ENCODE data around the gene COMMD10.
A peak's percentile ranks its signal among the peaks of the same experiment; 100 is the strongest.
"Not testable (repeated sequence)": the region's sequence is repeated elsewhere in the genome, so short reads cannot be mapped to it uniquely, and the experiment has no call there.

The COMMD10 gene

DNA sequence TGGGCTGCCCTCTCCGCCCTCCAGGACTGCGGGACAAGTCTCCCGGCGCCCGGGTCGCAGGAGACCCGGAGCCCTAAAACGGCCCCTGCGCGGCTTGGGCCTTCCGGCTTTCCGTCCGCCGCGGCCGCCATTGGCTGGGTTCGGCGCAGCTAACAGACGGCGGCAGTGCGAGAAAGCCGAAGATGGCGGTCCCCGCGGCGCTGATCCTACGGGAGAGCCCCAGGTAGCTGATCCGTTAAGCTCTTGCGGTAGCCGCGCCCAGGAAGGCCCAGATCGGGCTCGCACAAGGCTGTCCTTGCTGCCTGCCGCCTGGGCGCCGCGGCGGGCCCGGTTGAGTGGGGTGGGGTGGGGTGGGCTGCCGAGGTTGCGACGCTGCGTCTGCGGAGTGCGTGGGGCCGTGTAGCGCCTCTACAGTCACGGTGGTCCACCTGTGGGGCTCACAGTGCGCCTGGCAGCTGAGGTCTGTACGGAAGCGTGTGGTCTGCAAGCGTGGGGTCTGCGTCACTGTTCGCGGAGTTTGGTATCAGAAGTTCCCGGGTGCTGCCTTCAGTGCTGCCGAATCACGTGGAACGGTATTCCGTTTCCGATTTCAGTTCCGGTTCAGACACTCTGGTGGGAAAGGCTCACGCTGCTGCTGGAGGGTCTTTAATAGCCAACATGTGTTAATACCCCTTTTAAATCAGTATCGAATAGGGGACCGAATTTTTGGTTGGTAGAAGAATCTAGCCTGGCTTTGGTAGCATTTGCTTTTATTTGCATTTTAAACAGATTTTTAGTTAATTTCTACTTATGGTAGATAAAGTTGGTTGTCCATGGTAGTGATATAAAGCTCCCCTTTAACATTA lies at the start of gene COMMD10:
Gene COMMD10 (plus strand): TSS at position 155 of the 845 bp plus-strand sequence.
- DNase-seq = peak; percentile 74

- no peak for DNase-seq
These were observed 49.7 kb upstream of the COMMD10 start for GRCh38 chr5:116035123-116035522.

GRCh38 chr5:116037236-116037822 lies 47.5 kb upstream of the COMMD10 start:
- DNase-seq = no peak

DNA sequence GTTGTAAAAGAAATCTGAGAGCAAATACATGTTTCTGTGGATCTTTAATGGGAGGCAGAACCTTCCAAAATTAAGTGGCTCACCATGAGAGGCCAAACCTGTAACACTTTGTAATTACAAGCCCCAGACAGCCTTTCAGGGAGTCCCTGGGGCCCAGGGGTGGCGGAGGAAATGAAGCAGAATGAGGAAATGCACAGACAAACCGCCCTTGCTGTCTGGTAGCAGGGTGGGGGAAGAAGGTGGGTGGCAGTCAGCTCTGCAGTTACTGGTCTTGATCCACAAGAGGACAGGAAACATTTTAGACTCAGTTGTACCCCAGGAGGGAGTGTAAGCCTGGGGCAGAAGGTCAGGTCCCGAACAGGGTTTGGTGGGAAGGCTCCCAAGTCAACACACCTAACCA lies 46.0 kb upstream of the COMMD10 start:
- no peak for DNase-seq

GRCh38 chr5:116042375-116042774 lies 42.5 kb upstream of the COMMD10 start:
- no peak for DNase-seq

DNA sequence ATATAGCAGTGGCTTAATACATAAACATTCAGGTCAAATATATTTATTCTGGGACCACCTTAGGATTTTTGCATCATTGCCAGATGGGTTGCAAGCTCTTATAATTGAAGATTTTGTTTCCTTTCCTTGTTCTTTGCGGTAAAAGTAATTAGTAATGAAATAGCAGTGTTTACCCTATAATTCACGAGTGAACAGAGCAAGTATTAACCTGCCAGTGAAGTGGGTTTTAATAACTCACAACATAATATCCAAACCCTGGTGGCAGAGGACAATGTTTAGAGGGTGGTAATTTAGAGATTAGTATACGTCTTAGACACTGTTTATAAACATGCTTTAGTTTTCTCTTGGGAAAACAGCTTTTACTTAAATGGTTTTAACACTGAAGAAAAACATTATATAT lies 40.8 kb upstream of the COMMD10 start:
- DNase-seq = no peak

DNA sequence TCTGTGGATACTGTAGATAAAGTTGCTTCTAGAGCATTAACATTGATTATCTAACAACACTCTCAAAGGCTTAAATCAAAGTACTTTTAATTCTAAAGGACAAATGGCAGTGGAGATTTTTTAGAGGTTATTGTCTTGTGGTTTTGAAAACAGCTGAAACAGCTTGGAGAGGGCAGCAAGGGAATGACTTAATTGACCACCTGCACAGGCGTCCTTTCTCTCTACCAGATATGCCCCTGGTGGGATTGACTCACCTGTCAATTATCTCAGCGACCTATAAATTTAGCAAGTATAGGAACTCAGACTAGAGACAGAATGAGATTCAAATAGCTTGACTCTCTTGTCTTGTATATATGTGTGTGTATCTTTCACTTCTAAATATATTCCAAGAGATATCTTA lies 39.0 kb upstream of the COMMD10 start:
- no peak for DNase-seq

GRCh38 chr5:116046261-116046660 lies 38.6 kb upstream of the COMMD10 start:
- DNase-seq = no peak

DNA sequence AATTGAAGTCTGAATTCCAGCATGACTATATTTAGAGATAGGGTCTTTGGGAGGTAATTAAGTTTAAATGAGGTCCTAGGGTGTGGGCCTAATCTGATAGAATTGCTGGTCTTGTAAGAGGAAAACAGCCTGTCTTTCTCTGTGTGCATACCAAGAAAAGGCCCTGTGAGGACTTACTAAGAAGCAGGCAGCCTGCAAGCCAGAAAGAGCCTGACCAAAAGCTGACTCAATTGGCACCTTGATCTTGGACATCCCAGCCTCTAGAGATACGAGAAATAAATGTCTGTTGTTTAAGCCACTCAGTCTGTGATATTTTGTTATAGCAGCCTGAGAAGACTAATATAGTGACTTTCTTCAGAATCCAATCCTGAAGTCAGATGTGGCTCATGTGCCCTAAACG lies 38.0 kb upstream of the COMMD10 start:
- no peak for DNase-seq

DNA sequence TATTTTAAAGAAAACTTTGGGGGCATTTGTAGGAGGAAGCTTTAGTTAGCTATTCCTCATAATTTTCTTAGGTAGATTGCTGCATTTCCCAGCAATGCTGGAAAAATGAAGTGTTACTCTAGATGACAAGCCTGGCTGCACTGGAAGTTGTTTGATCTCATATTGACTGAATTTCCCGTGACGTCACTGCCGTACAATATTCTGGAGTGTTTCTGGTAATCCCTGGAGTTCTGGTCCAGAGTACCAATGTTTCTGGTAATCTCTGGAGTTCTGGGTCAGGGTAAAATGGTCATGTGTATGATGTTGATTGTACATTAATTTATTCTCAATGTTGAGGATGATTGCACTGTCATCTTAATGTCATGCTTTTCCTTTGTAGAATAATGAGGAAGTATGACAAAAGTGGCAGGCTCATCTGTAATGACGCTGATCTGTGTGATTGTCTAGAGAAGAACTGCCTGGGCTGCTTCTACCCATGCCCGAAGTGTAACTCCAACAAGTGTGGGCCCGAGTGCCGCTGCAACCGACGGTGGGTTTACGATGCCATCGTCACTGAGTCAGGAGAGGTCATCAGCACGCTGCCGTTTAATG lies 26.4 kb upstream of the COMMD10 start:
- DNase-seq = no peak

DNA sequence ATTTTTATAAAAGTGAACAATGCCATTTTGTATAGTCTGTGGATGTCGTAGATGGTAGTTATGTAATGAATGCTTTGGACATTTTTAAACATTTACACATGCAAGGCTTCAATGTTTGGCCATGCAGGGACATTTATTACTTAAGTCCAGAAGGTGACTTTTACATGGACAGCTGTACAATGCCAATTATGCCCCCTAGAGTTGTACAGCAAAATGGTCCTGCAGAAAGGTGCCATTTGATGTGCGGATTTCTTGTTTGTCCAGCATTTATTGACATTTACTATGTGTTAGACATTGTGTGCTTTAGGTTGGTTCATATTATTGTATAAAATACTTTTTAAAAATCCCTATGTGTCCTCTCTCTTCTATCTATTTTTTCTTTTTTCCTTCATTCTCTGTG lies 22.5 kb upstream of the COMMD10 start:
- DNase-seq = no peak

DNA sequence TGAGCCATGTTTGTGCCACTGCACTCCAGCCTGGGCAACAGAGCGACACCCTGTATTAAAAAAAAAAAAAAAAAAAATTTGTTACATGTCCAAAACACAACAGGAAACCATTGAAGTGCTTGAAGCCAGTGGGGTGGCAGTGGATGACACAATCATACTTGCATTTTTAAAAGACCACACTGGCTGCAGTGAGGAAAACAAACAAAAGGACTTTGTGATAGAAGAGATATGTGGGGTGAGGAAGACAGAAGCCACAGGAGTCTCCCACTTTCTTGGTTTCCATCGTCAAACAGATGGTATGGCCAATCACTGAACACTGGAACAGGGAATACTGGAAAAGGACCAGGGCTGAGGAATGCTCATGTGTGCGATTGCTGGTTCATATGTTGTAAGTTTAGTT lies 20.9 kb upstream of the COMMD10 start:
- no peak for DNase-seq

DNA sequence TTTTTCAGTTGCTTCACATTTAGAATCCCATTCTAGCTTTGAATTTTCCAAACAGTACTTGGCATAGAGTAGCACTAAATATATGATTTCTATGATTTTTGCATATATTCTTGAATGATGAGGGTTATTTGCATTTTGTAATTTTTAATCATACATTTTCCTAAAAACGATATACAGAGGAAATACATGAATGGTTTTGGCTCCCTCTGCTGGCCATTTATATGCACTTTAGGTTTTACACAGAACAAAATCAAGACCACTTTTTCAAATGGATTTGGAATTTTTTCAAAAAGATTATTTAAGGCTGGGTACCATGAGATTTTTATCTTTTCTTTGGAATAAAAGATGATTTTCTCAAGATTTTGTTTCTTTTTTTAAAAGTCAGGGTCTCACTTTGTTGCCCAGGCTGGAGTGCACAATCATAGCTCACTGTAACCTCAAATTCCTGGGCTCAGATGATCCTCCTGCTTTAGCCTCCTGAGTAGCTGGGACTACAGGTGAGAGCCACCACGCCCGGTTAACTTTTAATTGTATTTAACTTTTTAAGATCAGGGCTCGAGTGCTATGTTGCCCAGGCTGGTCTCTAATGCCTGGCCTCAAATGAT lies 16.7 kb upstream of the COMMD10 start:
- DNase-seq = peak; percentile 7

DNA sequence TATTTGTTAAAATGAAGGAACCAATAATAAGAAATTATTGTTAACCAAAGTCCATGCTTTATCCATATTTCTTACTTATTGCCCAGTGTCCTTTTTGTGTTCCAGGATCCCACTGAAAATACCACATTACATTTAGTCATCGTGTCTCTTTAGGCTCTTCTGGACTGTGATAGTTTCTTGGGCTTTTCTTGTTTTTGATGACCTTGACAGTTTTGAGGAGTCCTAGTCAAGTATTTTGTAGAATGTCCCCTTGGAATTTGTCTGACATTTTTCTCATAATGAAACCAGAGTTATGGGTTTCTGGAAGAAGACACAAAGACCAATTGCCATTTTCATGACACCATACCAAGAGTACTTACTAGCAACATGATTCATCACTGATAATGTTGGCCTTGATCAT lies 13.6 kb upstream of the COMMD10 start:
- DNase-seq = no peak

- DNase-seq = no peak
These were observed 9.5 kb upstream of the COMMD10 start for GRCh38 chr5:116075191-116075831.

DNA sequence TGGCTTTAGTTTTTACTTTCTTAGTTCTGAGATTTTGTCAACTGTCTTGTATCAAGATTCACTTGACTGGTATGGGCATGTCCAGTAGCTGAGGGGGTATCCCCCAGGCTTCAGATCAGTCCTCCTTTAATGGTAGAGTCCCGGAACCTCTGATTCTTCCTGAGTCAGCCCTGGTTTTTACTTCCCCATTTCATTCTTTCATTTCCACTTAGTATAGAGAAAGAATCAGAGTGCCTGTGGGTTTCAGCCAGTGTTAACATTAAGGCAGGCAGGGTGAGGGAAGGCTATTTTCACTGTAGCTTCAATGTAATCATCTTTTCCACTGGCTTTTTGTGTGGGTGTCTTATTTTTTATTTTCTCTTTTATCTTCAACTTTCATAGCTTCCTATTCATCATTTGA lies 8.3 kb upstream of the COMMD10 start:
- no peak for DNase-seq

DNA sequence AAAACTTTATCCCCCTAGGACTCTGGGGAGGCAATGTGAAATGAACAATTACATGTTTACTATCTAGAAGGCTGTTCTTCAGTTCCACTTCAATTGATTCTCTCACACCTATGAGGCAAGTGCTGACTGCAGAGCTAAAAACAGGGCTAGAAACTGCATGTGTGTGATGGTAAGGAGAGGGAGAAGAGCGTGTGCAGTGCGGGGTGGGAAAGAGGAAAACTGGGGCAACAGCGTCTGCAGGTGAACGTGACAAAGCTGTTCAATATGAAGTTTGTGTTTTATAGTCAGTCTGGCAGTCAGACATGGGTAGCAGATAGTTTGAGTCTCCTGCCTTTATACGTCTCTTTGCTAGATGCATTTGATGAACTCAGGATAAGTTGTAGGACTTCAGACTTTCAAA lies 6.6 kb upstream of the COMMD10 start:
- DNase-seq = no peak

DNA sequence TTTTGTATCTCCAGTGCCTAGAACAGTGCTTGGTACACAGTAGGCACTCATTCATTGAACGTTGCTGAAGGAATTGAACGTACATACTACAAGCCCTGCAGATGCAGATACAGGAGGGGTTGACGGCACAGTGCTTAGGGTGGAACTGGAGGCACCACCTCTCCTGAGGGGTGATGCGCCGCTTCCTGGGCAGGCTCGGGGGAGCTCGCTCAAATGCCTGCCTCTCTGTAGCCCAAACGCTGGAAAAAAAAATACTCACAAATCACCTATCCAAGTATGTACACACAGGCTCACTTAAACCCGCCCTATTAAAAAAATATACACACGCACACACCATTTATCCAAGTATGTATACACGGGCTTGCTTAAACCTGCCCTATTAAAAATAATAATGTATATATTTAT lies 536 bp upstream of the COMMD10 start:
- peak; percentile 2 for DNase-seq

- not testable (repeated sequence) for DNase-seq
These were observed 1.5 kb downstream of the COMMD10 start for GRCh38 chr5:116086309-116086708.

DNA sequence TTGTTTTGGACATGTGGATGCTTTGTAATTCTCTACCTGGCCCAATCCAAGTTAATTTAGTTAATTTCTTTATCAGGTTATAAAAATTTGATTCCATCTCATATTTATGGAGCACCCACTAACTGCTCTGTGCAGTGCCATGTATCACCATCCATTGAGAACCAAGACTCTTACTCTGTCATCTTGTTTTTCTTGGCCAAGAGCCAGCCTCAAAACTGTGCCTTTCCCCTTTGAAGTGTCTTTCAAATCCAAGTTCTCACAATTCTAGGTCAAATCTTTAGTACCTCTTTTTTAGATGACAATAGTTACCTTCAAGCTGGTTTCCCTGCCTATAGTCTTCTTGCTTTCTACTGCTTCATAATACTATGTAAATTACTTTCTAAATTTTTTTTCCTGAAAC lies 3.2 kb downstream of the COMMD10 start:
- DNase-seq = no peak

DNA sequence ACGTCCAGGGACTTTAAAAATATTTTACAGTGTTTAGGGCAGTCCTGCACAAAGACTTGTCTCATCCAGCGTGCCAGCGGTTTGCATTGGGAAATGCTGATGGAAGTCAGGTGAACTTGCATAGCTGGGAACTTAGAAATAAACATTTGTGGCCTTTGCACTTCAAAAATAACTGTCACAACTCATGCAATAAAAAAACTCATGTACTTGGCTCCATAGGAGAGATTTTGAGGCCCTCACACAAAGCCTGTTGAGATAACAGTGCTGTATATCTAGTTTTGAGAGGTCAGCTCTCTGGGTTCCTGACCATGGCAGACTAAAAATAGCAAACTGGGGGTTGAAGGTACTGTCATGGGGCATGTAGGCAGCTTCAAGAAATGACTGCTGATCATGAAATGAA lies 5.5 kb downstream of the COMMD10 start:
- DNase-seq = no peak

GRCh38 chr5:116091416-116091815 lies 6.6 kb downstream of the COMMD10 start:
- DNase-seq = no peak

DNA sequence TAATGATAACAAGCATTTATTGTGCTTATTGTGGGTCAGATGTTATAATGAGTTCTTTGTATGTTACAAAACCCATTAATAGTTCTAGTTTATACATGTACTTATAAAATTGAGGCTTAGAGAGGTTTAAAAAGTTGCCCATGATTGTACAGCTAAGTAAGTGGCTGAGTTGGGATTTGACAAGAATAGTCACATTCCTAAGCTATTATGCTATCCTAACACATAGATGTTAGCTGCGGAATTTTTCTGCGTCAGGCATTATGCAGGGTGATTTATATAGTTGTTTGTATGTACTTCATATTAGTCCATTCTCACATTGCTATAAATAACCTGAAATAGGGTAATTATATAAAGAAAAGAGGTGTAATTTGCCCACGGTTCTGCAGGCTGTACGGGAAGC lies 12.5 kb downstream of the COMMD10 start:
- no peak for DNase-seq
